Liver (tissue), 3 donors: Measurements from ENCODE around the gene MAPKAP1.

Experiments
- EGR1 ChIP-seq, 2 donors: IDR thresholded peaks; 2 replicates each; pipeline ENCODE4 v1.6.1; 2016 to 2018; ENCODE audit warnings: antibody characterized with exemption in 2 of 2, low read depth in 2 of 2
- FOXA1 ChIP-seq: IDR thresholded peaks from 2 replicates; pipeline ENCODE4 v1.6.1; 2016; ENCODE audit warnings: antibody characterized with exemption
- GABPA ChIP-seq, 2 donors: IDR thresholded peaks in 1 of 2; conservative IDR thresholded peaks in 1 of 2; 2 replicates each; pipeline ENCODE4 v1.6.1; 2016; ENCODE audit warnings: antibody characterized with exemption in 2 of 2, mild to moderate bottlenecking in 1 of 2, moderate library complexity in 1 of 2
- TAF1 ChIP-seq: conservative IDR thresholded peaks from 2 replicates; pipeline ENCODE4 v1.6.1; 2016; ENCODE audit warnings: antibody characterized with exemption, mild to moderate bottlenecking
- YY1 ChIP-seq: IDR thresholded peaks from 2 replicates; pipeline ENCODE4 v1.6.1; 2016; ENCODE audit warnings: antibody characterized with exemption, mild to moderate bottlenecking
- TF ChIP-seq, protein P1 (sequence below): fragments of 150-350 bp; IDR thresholded peaks from 2 replicates; pipeline ENCODE4 v1.5.1; 2017; ENCODE audit warnings: improper control_type of control experiment, low read depth, low read length; ENCODE audit not compliant: missing input control
- TF ChIP-seq, protein P2 (sequence below): IDR thresholded peaks from 2 replicates; pipeline ENCODE4 v1.6.1; 2016; ENCODE audit warnings: antibody characterized with exemption, mild to moderate bottlenecking
- TF ChIP-seq, protein P3 (sequence below): IDR thresholded peaks from 2 replicates; pipeline ENCODE4 v1.6.1; 2016; ENCODE audit warnings: antibody characterized with exemption
- donor health status: healthy.
- donor health status: healthy.

DNA sequence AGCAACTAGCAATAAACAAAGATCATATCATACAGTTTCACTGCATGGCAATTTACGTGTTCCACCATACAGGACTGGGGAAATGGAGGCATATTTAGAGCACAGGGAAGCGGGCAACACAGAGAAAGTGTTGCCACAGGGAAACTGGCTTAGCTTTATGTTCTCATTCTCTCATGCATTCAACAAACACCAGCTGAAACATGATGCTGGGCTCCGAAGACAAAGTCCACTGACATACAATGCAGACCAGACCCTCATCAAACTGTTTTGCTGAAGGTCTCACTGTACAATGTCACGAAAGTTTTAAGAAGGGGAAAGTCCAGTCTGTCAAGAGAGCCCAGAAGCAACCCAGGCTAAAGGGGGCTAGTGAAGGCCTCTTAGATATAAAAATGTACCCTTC lies 115.1 kb downstream of the MAPKAP1 start:
- TF ChIP-seq EGR1 (IDR thresholded peaks at IDR 0.05; ENCODE audit: low read depth in 2 of 2) (no peak), FOXA1 (no peak), GABPA (IDR thresholded peaks at IDR 0.05 in 1 of 2, conservative IDR thresholded peaks at IDR 0.05 in 1 of 2) (no peak), YY1 (no peak), TAF1 (no peak)
- TF ChIP-seq, protein P1, sequence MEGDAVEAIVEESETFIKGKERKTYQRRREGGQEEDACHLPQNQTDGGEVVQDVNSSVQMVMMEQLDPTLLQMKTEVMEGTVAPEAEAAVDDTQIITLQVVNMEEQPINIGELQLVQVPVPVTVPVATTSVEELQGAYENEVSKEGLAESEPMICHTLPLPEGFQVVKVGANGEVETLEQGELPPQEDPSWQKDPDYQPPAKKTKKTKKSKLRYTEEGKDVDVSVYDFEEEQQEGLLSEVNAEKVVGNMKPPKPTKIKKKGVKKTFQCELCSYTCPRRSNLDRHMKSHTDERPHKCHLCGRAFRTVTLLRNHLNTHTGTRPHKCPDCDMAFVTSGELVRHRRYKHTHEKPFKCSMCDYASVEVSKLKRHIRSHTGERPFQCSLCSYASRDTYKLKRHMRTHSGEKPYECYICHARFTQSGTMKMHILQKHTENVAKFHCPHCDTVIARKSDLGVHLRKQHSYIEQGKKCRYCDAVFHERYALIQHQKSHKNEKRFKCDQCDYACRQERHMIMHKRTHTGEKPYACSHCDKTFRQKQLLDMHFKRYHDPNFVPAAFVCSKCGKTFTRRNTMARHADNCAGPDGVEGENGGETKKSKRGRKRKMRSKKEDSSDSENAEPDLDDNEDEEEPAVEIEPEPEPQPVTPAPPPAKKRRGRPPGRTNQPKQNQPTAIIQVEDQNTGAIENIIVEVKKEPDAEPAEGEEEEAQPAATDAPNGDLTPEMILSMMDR: no peak
- TF ChIP-seq, protein P2, sequence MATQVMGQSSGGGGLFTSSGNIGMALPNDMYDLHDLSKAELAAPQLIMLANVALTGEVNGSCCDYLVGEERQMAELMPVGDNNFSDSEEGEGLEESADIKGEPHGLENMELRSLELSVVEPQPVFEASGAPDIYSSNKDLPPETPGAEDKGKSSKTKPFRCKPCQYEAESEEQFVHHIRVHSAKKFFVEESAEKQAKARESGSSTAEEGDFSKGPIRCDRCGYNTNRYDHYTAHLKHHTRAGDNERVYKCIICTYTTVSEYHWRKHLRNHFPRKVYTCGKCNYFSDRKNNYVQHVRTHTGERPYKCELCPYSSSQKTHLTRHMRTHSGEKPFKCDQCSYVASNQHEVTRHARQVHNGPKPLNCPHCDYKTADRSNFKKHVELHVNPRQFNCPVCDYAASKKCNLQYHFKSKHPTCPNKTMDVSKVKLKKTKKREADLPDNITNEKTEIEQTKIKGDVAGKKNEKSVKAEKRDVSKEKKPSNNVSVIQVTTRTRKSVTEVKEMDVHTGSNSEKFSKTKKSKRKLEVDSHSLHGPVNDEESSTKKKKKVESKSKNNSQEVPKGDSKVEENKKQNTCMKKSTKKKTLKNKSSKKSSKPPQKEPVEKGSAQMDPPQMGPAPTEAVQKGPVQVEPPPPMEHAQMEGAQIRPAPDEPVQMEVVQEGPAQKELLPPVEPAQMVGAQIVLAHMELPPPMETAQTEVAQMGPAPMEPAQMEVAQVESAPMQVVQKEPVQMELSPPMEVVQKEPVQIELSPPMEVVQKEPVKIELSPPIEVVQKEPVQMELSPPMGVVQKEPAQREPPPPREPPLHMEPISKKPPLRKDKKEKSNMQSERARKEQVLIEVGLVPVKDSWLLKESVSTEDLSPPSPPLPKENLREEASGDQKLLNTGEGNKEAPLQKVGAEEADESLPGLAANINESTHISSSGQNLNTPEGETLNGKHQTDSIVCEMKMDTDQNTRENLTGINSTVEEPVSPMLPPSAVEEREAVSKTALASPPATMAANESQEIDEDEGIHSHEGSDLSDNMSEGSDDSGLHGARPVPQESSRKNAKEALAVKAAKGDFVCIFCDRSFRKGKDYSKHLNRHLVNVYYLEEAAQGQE: no peak
- TF ChIP-seq, protein P3, sequence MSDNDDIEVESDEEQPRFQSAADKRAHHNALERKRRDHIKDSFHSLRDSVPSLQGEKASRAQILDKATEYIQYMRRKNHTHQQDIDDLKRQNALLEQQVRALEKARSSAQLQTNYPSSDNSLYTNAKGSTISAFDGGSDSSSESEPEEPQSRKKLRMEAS: no peak
